ENCODE data around the gene STIMATE. TPM values are rescaled to one million over a fixed set of nuclear protein-coding genes. Genes with fewer than 3 reads are reported as not detected.
A peak's percentile ranks its signal among the peaks of the same experiment; 100 is the strongest.

Gene STIMATE
- polyA plus RNA-seq, 1 of the 3 experiments (the other 2 are of a cell fraction) = 9.3 TPM

DNA sequence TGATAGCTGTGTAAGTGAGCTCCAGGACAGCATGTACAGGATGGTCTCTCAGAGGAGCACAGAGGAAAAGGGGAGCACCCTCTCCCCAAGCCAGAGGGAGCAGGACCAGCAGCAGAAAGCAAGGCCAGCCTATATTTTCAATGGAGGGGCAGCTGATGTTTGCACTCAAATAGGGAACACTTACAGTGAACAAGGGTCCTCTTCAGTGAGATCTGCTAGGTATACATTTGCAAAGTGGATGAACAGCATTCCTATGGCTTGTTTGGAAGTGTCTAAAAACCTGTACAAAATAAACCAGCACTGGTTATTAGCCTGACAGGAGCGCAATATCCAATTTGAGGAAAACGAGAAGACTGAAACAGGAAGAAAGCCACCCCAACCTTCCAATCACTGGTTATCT, 44.9 kb downstream of the STIMATE start:
- DNase-seq = no peak

DNA sequence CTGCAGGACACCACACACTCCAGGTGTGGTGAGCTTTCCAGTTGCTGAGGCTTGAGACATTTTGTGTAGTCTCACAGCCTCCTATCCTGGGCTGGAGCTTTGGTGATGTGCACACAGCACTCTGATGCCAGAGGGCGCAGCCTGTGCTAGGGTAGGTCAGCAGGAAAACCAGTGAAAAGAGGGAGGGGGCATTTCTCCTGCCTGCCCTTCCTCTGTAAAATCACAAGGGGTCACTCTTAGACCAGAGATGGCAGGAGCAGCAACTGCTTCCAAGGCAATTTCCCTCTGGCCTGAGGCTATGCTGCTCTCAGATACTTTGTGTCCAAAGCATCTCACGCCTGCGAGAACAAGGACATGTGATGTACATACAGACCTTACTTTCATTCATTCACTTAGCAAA, 46.0 kb downstream of the STIMATE start:
- H3K4me1 ChIP-seq (ENCODE audit: control insufficient read depth in 1 of 2, insufficient read depth in 2 of 2, low read depth in 1 of 2, low read length in 1 of 2) = peaks cover 0 to 3% of the 10 kb centered on the region in 2 experiments; a peak in 1 of 4 replicates
- WGBS (ENCODE audit: low lambda C conversion rate) = 77% methylated on average over 3 of the region's 3 CpGs
- H3K9me2 ChIP-seq = no peaks in the 10 kb centered on the region
- H3K36me3 ChIP-seq (replicated peaks in 1 of 2; ENCODE audit: control insufficient read depth in 1 of 2, insufficient read depth in 2 of 2, low read length in 1 of 2) = peaks cover 0 to 25% of the 10 kb centered on the region in 2 experiments
- peaks cover 4% of the 10 kb centered on the region; the same call in 1 of the 2 replicates for H3K79me2 ChIP-seq (ENCODE audit: insufficient read depth)
- no peak overlapping the region for H3K4me2 ChIP-seq
- no peak overlapping the region for H3K27ac ChIP-seq (ENCODE audit: low read depth in 2 of 2, low read length in 1 of 2)
- peaks cover 3% of the 10 kb centered on the region; the same call in 1 of the 2 replicates for H4K20me1 ChIP-seq (ENCODE audit: insufficient read depth)
- ChIA-PET CTCF (interaction anchor here (0.6 to 9.8 kb wide), 24 partner anchors 9 to 344 kb away, joined by 3 to 73 read pairs (median 4); partner anchors contain the start of gene STIMATE), POLR2A (no interaction called here)
- H3K4me3 ChIP-seq (ENCODE audit: low read depth in 2 of 2, low read length in 1 of 2) = no peak overlapping the region; a peak in 1 of 4 replicates
- H2AFZ ChIP-seq (ENCODE audit: low read depth) = no peak overlapping the region
- no peaks in the 10 kb centered on the region for H3K27me3 ChIP-seq (ENCODE audit: insufficient read depth)
- DNase-seq = peak; percentile 87
- TF ChIP-seq RAD21 (IDR thresholded peaks at IDR 0.05; ENCODE audit: low read length) (peak; percentile 96), YY1 (IDR thresholded peaks at IDR 0.05; ENCODE audit: low read depth) (no peak), TCF12 (IDR thresholded peaks at IDR 0.05) (no peak), IRF3 (IDR thresholded peaks at IDR 0.05; ENCODE audit: low read depth, low read length) (no peak), SMC3 (IDR thresholded peaks at IDR 0.05; ENCODE audit: low read depth, low read length) (peak; percentile 87), GATA2 (CRISPR knock-in tag; IDR thresholded peaks at IDR 0.05) (no peak), NFIC (IDR thresholded peaks at IDR 0.05; ENCODE audit: borderline replicate concordance) (no peak), CTCF (IDR thresholded peaks at IDR 0.05) (peak; percentile 62), EZH2phosphoT487 (IDR thresholded peaks at IDR 0.05; ENCODE audit: borderline replicate concordance, low read depth) (no peak), ELF1 (IDR thresholded peaks at IDR 0.05) (no peak), RCOR1 (IDR thresholded peaks at IDR 0.05; ENCODE audit: low read length) (no peak)
- TF ChIP-seq, protein P1, sequence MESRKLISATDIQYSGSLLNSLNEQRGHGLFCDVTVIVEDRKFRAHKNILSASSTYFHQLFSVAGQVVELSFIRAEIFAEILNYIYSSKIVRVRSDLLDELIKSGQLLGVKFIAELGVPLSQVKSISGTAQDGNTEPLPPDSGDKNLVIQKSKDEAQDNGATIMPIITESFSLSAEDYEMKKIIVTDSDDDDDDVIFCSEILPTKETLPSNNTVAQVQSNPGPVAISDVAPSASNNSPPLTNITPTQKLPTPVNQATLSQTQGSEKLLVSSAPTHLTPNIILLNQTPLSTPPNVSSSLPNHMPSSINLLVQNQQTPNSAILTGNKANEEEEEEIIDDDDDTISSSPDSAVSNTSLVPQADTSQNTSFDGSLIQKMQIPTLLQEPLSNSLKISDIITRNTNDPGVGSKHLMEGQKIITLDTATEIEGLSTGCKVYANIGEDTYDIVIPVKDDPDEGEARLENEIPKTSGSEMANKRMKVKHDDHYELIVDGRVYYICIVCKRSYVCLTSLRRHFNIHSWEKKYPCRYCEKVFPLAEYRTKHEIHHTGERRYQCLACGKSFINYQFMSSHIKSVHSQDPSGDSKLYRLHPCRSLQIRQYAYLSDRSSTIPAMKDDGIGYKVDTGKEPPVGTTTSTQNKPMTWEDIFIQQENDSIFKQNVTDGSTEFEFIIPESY (IDR thresholded peaks at IDR 0.05; ENCODE audit: borderline replicate concordance, low read depth) = no peak
- no peak overlapping the region for H3K9ac ChIP-seq
- H3K9me3 ChIP-seq = no peaks in the 10 kb centered on the region
- H3F3A ChIP-seq (replicated peaks; ENCODE audit: insufficient read depth) = no peaks in the 10 kb centered on the region

More for the DNA sequence above, 44.9 kb downstream of the STIMATE start:
- ChIA-PET POLR2A (no interaction called here), CTCF (interaction anchor here (1.0 to 9.8 kb wide), 13 partner anchors 9 to 374 kb away, joined by 3 to 73 read pairs (median 4); no protein-coding TSS in a partner anchor)
- Histone ChIP-seq H4K20me1 (ENCODE audit: insufficient read depth) (peaks cover 3% of the 10 kb centered on the region; the same call in 1 of the 2 replicates), H3K9ac (no peak overlapping the region), H3K4me3 (ENCODE audit: low read depth in 2 of 2, low read length in 1 of 2) (no peak overlapping the region), H3K27ac (ENCODE audit: low read depth in 2 of 2, low read length in 1 of 2) (no peak overlapping the region), H3K27me3 (ENCODE audit: insufficient read depth) (no peaks in the 10 kb centered on the region), H3K9me2 (no peaks in the 10 kb centered on the region), H3K79me2 (ENCODE audit: insufficient read depth) (peaks cover 4% of the 10 kb centered on the region; the same call in 1 of the 2 replicates), H3K4me1 (ENCODE audit: control insufficient read depth in 1 of 2, insufficient read depth in 2 of 2, low read depth in 1 of 2, low read length in 1 of 2) (peaks cover 0 to 3% of the 10 kb centered on the region in 2 experiments; a peak in 1 of 4 replicates), H3K9me3 (no peaks in the 10 kb centered on the region), H3K4me2 (no peak overlapping the region), H3F3A (replicated peaks; ENCODE audit: insufficient read depth) (no peaks in the 10 kb centered on the region), H3K36me3 (replicated peaks in 1 of 2; ENCODE audit: control insufficient read depth in 1 of 2, insufficient read depth in 2 of 2, low read length in 1 of 2) (peaks cover 0 to 25% of the 10 kb centered on the region in 2 experiments), H2AFZ (ENCODE audit: low read depth) (no peak overlapping the region)
- TF ChIP-seq TAF1 (IDR thresholded peaks at IDR 0.05; ENCODE audit: borderline replicate concordance, low read depth, low read length) (no peak), RFX5 (IDR thresholded peaks at IDR 0.05; ENCODE audit: low read length) (no peak), EZH2phosphoT487 (IDR thresholded peaks at IDR 0.05; ENCODE audit: borderline replicate concordance, low read depth) (no peak), RAD21 (IDR thresholded peaks at IDR 0.05; ENCODE audit: low read length) (no peak), EP300 (IDR thresholded peaks at IDR 0.05; ENCODE audit: borderline replicate concordance in 1 of 2, low read depth in 1 of 2, low read length in 1 of 2) (no peak), TEAD4 (IDR thresholded peaks at IDR 0.05; ENCODE audit: borderline replicate concordance, insufficient read depth) (no peak)
- 91% methylated on average over 2 of the region's 2 CpGs for WGBS (ENCODE audit: low lambda C conversion rate)
